ENCODE data around the gene YIF1B. TPM values are rescaled to one million over a fixed set of nuclear protein-coding genes. Genes with fewer than 3 reads are reported as not detected.

The YIF1B gene
- total and polyA plus RNA-seq, 9 of the 15 experiments (the other 6 are each of a cell fraction or from before 2014, with no cell fraction given) = 8.5 to 586 (median 323) TPM

GRCh38 chr19:38317104-38317612, 1.4 kb upstream of the YIF1B start (continued):
- no peak for TF ChIP-seq CHD7 (IDR thresholded peaks at IDR 0.05; ENCODE audit: low read depth, low read length)
- no peak for TF ChIP-seq SIX5 (IDR thresholded peaks at IDR 0.05; ENCODE audit: borderline replicate concordance in 1 of 2, insufficient read depth in 1 of 2, low read depth in 1 of 2, low read length in 2 of 2)
- no peak for TF ChIP-seq ZNF707 (CRISPR knock-in tag; conservative IDR thresholded peaks at IDR 0.05)
- peak; percentile 98 for TF ChIP-seq CTBP1 (IDR thresholded peaks at IDR 0.05; ENCODE audit: borderline replicate concordance)
- TF ChIP-seq BACH1 (tag; IDR thresholded peaks at IDR 0.05) = 0 out of 2 replicates have a peak, but pooled peaks have one; percentile 21

All from K562 (cell line).